H1 (cell line): ENCODE results near the gene CRB2.

Experiments used
- ATF3 ChIP-seq: IDR thresholded peaks from 2 replicates; pipeline ENCODE4 v1.6.1; 2011; ENCODE audit warnings: low read depth, mild to moderate bottlenecking, low read length; ENCODE audit not compliant: insufficient read depth
- CEBPB ChIP-seq: IDR thresholded peaks from 2 replicates; pipeline ENCODE4 v1.6.1; 2012; ENCODE audit warnings: low read depth, low read length
- CTCF ChIP-seq, 3 experiments: IDR thresholded peaks; 1 replicate in 2 of 3; 2 replicates in 1 of 3; pipeline versions ENCODE4 v1.5.1 to v1.6.1; 2011; ENCODE audit warnings: low read length in 3 of 3, mild to moderate bottlenecking in 3 of 3, inconsistent platforms in 2 of 3, low read depth in 1 of 3, moderate library complexity in 1 of 3; ENCODE audit not compliant: insufficient read depth in 1 of 3; ENCODE audit errors: control extremely low read depth in 1 of 3
- EP300 ChIP-seq, 2 experiments: IDR thresholded peaks; 1 replicate in 1 of 2; 2 replicates in 1 of 2; pipeline ENCODE4 v1.6.1; 2011 to 2012; ENCODE audit warnings: low read depth in 2 of 2, low read length in 2 of 2, mild to moderate bottlenecking in 2 of 2, borderline replicate concordance in 1 of 2, inconsistent platforms in 1 of 2, moderate library complexity in 1 of 2
- GTF2F1 ChIP-seq: IDR thresholded peaks from 2 replicates; pipeline ENCODE4 v1.6.1; 2012; ENCODE audit warnings: low read depth, low read length, improper control_type of control experiment, borderline replicate concordance
- JUN ChIP-seq: IDR thresholded peaks from 2 replicates; pipeline ENCODE4 v1.6.1; 2011; ENCODE audit warnings: low read depth, mild to moderate bottlenecking, improper control_type of control experiment, low read length
- MAX ChIP-seq: IDR thresholded peaks from 2 replicates; pipeline ENCODE4 v1.6.1; 2012; ENCODE audit warnings: inconsistent platforms
- POLR2A ChIP-seq, 2 experiments: IDR thresholded peaks; 1 replicate in 1 of 2; 2 replicates in 1 of 2; pipeline ENCODE4 v1.6.1; 2011; ENCODE audit warnings: low read depth in 2 of 2, low read length in 2 of 2, mild to moderate bottlenecking in 2 of 2; ENCODE audit errors: control extremely low read depth in 1 of 2
- POLR2AphosphoS5 ChIP-seq: IDR thresholded peaks from 2 replicates; pipeline ENCODE4 v1.6.1; 2011; ENCODE audit warnings: low read depth, low read length
- SP1 ChIP-seq: IDR thresholded peaks from 2 replicates; pipeline ENCODE4 v1.6.1; 2011; ENCODE audit warnings: low read depth, low read length

- TF ChIP-seq POLR2AphosphoS5 = no peak
- peak; percentile 22 to 36 (median 23); a peak in 2 of 4 replicates for TF ChIP-seq CTCF (IDR thresholded peaks at IDR 0.05; ENCODE audit: control extremely low read depth in 1 of 3, insufficient read depth in 1 of 3, low read depth in 1 of 3, low read length in 3 of 3)
- TF ChIP-seq SP1 = no peak
- no peak for TF ChIP-seq CEBPB
- TF ChIP-seq MAX = no peak
- TF ChIP-seq ATF3 = no peak
- no peak for TF ChIP-seq GTF2F1
- no peak for TF ChIP-seq POLR2A (IDR thresholded peaks at IDR 0.05; ENCODE audit: control extremely low read depth in 1 of 2, low read depth in 2 of 2, low read length in 2 of 2)
- TF ChIP-seq JUN = no peak
- TF ChIP-seq EP300 (IDR thresholded peaks at IDR 0.05; ENCODE audit: borderline replicate concordance in 1 of 2, low read depth in 2 of 2, low read length in 2 of 2) = no peak
These were observed 35.2 kb upstream of the CRB2 start for GRCh38 chr9:123320814-123321213.
